GM21526 (cell line): ENCODE data around the gene KRTAP1-4.
"Not testable (repeated sequence)": the region's sequence is repeated elsewhere in the genome, so short reads cannot be mapped to it uniquely, and the experiment has no call there.

Source experiments
- ATAC-seq: cut with Tn5 transposase; IDR thresholded peaks from one replicate; pipeline ENCODE4 v1.9.1; 2021; ENCODE audit warnings: moderate library complexity; ENCODE audit not compliant: unreplicated experiment, low FRiP score

The KRTAP1-4 gene

GRCh38 chr17:41029633-41030245 is at the start of gene KRTAP1-4:
Gene KRTAP1-4, minus strand, starts transcription at chr17:41030195. Its CDS starts 117 bp downstream, at chr17:41030078.
- no peak for ATAC-seq

GRCh38 chr17:41076788-41077187 is 46.8 kb upstream of the KRTAP1-4 start:
- no peak for ATAC-seq

- no peak for ATAC-seq
Measured at GRCh38 chr17:41073676-41074075, 43.7 kb upstream of the KRTAP1-4 start.

- no peak for ATAC-seq
Measured at GRCh38 chr17:41071606-41072360, 41.8 kb upstream of the KRTAP1-4 start.

GRCh38 chr17:41069031-41069430 is 39.0 kb upstream of the KRTAP1-4 start:
- ATAC-seq = no peak

- ATAC-seq = no peak
Measured at GRCh38 chr17:41067281-41067680, 37.3 kb upstream of the KRTAP1-4 start.

- no peak for ATAC-seq
Measured at GRCh38 chr17:41065829-41066624, 36.0 kb upstream of the KRTAP1-4 start, which contains the start of gene KRTAP2-4. Gene KRTAP2-4, minus strand, starts transcription at chr17:41065879. Its CDS starts 34 bp downstream, at chr17:41065845.

- not testable (repeated sequence) for ATAC-seq
Measured at GRCh38 chr17:41065016-41065689, 35.2 kb upstream of the KRTAP1-4 start.

- no peak for ATAC-seq
Measured at GRCh38 chr17:41064301-41064700, 34.3 kb upstream of the KRTAP1-4 start.

- ATAC-seq = no peak
Measured at GRCh38 chr17:41063449-41063848, 33.5 kb upstream of the KRTAP1-4 start.

GRCh38 chr17:41061964-41062363 is 32.0 kb upstream of the KRTAP1-4 start:
- no peak for ATAC-seq

- ATAC-seq = no peak
Measured at GRCh38 chr17:41060052-41060604, 30.1 kb upstream of the KRTAP1-4 start, which contains the start of gene KRTAP2-3. Gene KRTAP2-3, minus strand, starts transcription at chr17:41060114. Its CDS starts 64 bp downstream, at chr17:41060050.

GRCh38 chr17:41059276-41060051 is 29.5 kb upstream of the KRTAP1-4 start:
- ATAC-seq = not testable (repeated sequence)

GRCh38 chr17:41058741-41059140 is 28.7 kb upstream of the KRTAP1-4 start:
- ATAC-seq = no peak

GRCh38 chr17:41057547-41057946 is 27.6 kb upstream of the KRTAP1-4 start:
- ATAC-seq = no peak

- ATAC-seq = not testable (repeated sequence)
Measured at GRCh38 chr17:41055130-41055529, 25.1 kb upstream of the KRTAP1-4 start, which contains the start of gene KRTAP2-2. Gene KRTAP2-2, minus strand, starts transcription at chr17:41055230. Its CDS starts 19 bp downstream, at chr17:41055211.

- not testable (repeated sequence) for ATAC-seq
Measured at GRCh38 chr17:41054556-41054955, 24.6 kb upstream of the KRTAP1-4 start.

GRCh38 chr17:41054025-41054424 is 24.0 kb upstream of the KRTAP1-4 start:
- ATAC-seq = no peak

GRCh38 chr17:41052566-41052965 is 22.6 kb upstream of the KRTAP1-4 start:
- ATAC-seq = no peak
